SK-N-SH treated with all-trans-retinoic acid at 6 μM for 48 hours (cell line): ENCODE results near the gene DNAAF8.

Experiments
- TF ChIP-seq, protein P1 (sequence below): fragments of 250-450 bp; sonication (Bioruptor Pico); IDR thresholded peaks from 2 replicates; pipeline ENCODE4 v1.5.0; 2020; ENCODE audit warnings: mild to moderate bottlenecking, moderate library complexity
- TF ChIP-seq, protein P2 (sequence below): fragments of 250-450 bp; sonication (Bioruptor Pico); IDR thresholded peaks from 2 replicates; pipeline ENCODE4 v1.8.0; 2020; ENCODE audit warnings: mild to moderate bottlenecking, moderate library complexity, borderline replicate concordance

DNA sequence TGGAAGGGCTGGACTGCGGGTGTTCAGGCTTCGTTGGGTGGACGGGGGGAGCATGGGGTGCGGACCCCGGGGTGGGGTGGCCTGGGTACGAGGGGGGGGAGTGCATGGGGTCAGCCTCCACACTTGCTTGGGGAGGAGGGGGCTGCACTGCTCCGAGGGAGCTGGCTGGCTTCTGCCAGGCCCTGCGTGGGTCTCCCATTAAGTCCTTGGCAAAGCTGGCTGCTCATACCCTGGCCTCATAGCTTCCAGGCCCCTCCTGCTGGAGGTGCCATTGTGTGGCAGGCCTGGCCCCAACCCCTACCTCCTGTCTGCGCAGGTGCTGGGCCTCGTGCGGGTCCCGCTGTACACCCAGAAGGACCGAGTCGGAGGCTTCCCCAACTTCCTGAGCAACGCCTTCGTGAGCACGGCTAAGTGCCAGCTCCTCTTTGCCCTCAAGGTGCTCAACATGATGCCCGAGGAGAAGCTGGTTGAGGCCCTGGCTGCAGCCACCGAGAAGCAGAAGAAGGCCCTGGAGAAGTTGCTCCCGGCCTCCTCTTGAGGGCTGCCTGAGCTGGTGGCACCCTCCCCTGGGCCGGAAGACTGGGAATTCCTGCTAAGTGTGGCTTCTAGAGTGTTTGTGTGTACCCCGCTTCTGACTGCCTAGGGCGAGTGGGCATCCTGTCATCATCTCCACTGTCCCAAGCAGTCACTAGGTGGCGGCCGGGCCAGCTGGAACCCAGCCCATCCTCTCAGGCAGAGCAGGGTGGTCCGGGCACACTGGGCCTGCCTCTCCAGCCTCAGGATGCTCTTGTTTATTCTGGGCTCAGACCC is 39.5 kb upstream of the DNAAF8 start:
- TF ChIP-seq, protein P1, sequence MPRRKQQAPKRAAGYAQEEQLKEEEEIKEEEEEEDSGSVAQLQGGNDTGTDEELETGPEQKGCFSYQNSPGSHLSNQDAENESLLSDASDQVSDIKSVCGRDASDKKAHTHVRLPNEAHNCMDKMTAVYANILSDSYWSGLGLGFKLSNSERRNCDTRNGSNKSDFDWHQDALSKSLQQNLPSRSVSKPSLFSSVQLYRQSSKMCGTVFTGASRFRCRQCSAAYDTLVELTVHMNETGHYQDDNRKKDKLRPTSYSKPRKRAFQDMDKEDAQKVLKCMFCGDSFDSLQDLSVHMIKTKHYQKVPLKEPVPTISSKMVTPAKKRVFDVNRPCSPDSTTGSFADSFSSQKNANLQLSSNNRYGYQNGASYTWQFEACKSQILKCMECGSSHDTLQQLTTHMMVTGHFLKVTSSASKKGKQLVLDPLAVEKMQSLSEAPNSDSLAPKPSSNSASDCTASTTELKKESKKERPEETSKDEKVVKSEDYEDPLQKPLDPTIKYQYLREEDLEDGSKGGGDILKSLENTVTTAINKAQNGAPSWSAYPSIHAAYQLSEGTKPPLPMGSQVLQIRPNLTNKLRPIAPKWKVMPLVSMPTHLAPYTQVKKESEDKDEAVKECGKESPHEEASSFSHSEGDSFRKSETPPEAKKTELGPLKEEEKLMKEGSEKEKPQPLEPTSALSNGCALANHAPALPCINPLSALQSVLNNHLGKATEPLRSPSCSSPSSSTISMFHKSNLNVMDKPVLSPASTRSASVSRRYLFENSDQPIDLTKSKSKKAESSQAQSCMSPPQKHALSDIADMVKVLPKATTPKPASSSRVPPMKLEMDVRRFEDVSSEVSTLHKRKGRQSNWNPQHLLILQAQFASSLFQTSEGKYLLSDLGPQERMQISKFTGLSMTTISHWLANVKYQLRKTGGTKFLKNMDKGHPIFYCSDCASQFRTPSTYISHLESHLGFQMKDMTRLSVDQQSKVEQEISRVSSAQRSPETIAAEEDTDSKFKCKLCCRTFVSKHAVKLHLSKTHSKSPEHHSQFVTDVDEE (CRISPR knock-in tag), result no peak
- TF ChIP-seq, protein P2, sequence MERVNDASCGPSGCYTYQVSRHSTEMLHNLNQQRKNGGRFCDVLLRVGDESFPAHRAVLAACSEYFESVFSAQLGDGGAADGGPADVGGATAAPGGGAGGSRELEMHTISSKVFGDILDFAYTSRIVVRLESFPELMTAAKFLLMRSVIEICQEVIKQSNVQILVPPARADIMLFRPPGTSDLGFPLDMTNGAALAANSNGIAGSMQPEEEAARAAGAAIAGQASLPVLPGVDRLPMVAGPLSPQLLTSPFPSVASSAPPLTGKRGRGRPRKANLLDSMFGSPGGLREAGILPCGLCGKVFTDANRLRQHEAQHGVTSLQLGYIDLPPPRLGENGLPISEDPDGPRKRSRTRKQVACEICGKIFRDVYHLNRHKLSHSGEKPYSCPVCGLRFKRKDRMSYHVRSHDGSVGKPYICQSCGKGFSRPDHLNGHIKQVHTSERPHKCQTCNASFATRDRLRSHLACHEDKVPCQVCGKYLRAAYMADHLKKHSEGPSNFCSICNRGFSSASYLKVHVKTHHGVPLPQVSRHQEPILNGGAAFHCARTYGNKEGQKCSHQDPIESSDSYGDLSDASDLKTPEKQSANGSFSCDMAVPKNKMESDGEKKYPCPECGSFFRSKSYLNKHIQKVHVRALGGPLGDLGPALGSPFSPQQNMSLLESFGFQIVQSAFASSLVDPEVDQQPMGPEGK (CRISPR knock-in tag), result no peak
